Osteocyte (in vitro differentiated cells): ENCODE data around the gene ZNF496. TPM values are rescaled to one million over a fixed set of nuclear protein-coding genes. Genes with fewer than 3 reads are reported as not detected.
"Not testable (repeated sequence)": the region's sequence is repeated elsewhere in the genome, so short reads cannot be mapped to it uniquely, and the experiment has no call there.

Source experiments
- DNase-seq: peaks from one replicate; pipeline ENCODE4 v3.0.0; 2021; ENCODE audit warnings: mixed read lengths; ENCODE audit not compliant: unreplicated experiment; ENCODE audit errors: extremely low spot score
- H3K27ac Mint-ChIP-seq: one replicate; pipeline ENCODE4 v1.8.0; 2021; ENCODE audit warnings: mild to moderate bottlenecking, mixed read lengths; ENCODE audit not compliant: unreplicated experiment
- H3K27me3 Mint-ChIP-seq: one replicate; pipeline ENCODE4 v1.8.0; 2021; ENCODE audit warnings: mixed read lengths; ENCODE audit not compliant: unreplicated experiment
- H3K36me3 Mint-ChIP-seq: one replicate; pipeline ENCODE4 v1.8.0; 2021; ENCODE audit warnings: mixed read lengths; ENCODE audit not compliant: unreplicated experiment
- H3K4me1 Mint-ChIP-seq: one replicate; pipeline ENCODE4 v1.8.0; 2021; ENCODE audit warnings: mixed read lengths; ENCODE audit not compliant: unreplicated experiment
- H3K4me3 Mint-ChIP-seq: one replicate; pipeline ENCODE4 v1.8.0; 2021; ENCODE audit warnings: mild to moderate bottlenecking, moderate library complexity, mixed read lengths; ENCODE audit not compliant: unreplicated experiment
- H3K9me3 Mint-ChIP-seq: one replicate; pipeline ENCODE4 v1.8.0; 2021; ENCODE audit warnings: mixed read lengths; ENCODE audit not compliant: unreplicated experiment
- long read RNA-seq: library from polyadenylated mRNA; unstranded; transcript quantifications from one replicate; pipeline ENCODE4 v2.0.0, GENCODE V29; 2021
- total RNA-seq: library from RNA; stranded (reverse); gene quantifications from 2 replicates; pipeline ENCODE4 v1.2.1, GENCODE V29; 2021
- TF ChIP-seq, protein P1 (sequence below): fragments of 200-600 bp; sonication (generic); IDR thresholded peaks from 2 replicates; pipeline ENCODE4 v1.5.0; 2021; ENCODE audit warnings: antibody characterized with exemption, mild to moderate bottlenecking, moderate library complexity

The ZNF496 gene
- total RNA-seq = 39.8 and 43.0 TPM in 2 replicates
- long read RNA-seq, partial matches to known transcripts = 2 of 21 reads
- long read RNA-seq, other reads (novel, unspliced or antisense) = 19 of 21 reads

DNA sequence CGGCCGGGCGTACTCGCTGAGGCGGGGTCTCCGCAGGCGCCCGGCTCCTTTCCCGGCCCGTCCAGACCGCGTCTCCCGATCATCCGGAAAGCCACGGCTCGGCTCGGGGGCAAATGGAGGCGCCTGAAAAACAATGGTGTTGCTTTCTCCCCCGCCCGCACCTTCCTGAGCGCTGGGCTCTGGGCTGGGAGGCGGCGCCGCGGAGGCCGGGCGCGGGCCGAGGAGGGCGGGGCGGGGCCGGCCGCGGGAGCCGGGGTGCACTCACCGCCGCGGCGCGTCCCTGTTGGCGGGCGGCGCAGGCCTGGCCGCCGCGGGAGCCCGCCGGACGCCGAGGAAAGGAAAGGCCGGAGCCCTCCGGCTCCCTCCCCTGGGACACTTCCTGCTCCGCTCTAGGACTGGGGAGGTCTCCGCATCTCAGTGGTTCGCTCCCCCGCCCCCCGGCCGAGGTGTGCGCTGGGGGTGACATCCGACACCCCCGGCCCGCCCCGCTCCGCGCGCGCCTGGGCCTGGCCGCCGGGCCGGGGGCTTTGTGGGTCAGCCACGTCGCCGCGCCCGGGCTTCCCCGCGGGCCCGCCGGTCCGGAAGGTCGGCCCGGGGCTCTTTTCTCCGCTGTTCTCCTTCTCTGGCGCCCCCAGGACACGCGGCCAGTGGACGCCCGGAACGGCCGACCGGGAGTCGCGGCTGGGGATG, at the start of gene ZNF496:
ZNF496 (minus strand) TSS at position 343 of the 690 bp plus-strand sequence. CDS start 2,289 bp downstream, outside the sequence.
- H3K4me3 Mint-ChIP-seq = peak within 1 kb of the TSS; percentile 82
- peaks cover 49% of the 10 kb centered on the region for H3K4me1 Mint-ChIP-seq
- peak; percentile 93 for DNase-seq
- H3K27ac Mint-ChIP-seq = peak within 1 kb of the TSS; percentile 89
- H3K36me3 Mint-ChIP-seq = peaks cover 7% of the 10 kb centered on the region
- H3K27me3 Mint-ChIP-seq = no peaks in the 10 kb centered on the region
- TF ChIP-seq, protein P1, sequence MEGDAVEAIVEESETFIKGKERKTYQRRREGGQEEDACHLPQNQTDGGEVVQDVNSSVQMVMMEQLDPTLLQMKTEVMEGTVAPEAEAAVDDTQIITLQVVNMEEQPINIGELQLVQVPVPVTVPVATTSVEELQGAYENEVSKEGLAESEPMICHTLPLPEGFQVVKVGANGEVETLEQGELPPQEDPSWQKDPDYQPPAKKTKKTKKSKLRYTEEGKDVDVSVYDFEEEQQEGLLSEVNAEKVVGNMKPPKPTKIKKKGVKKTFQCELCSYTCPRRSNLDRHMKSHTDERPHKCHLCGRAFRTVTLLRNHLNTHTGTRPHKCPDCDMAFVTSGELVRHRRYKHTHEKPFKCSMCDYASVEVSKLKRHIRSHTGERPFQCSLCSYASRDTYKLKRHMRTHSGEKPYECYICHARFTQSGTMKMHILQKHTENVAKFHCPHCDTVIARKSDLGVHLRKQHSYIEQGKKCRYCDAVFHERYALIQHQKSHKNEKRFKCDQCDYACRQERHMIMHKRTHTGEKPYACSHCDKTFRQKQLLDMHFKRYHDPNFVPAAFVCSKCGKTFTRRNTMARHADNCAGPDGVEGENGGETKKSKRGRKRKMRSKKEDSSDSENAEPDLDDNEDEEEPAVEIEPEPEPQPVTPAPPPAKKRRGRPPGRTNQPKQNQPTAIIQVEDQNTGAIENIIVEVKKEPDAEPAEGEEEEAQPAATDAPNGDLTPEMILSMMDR = peak; percentile 12
- H3K9me3 Mint-ChIP-seq = no peaks in the 10 kb centered on the region

DNA sequence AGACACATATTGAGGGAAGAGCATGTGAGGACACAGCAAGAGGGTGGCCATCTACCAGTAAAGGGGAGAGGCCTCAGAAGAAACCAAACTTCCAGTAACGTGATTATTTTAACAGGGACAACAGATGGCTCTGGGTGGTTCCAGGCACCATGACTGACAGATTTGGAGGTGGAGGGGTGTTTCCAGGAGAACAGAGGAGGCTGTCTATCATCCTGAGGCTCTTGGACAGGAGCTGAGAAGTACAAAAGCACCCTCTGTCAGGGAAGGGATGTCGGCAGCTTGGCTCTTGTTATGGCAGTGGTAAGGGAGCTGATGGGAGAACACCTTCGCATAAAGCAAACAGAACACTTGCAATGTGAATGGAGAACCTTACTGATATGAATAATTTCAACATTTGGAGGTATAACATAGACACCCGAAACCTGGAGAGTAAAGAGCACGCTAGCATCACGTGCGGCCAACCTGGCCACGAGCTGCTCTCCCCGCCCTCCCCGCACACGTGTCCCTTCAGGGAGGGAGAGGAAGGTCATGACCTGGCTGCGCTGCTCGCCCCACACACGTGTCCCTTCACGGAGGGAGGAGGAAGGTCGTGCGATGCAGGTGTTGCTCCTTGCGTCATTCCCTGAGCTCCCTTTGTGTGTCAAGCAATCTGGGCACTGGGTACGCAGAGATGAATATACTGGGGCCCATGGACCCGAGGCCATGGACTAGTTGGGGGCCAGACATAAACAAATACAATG, 46.8 kb upstream of the ZNF496 start:
- Mint-ChIP-seq H3K4me3 (no peak overlapping the region), H3K27ac (no peak overlapping the region), H3K27me3 (peaks cover 24% of the 10 kb centered on the region), H3K9me3 (peaks cover 7% of the 10 kb centered on the region), H3K4me1 (peaks cover 4% of the 10 kb centered on the region), H3K36me3 (no peaks in the 10 kb centered on the region)
- DNase-seq = no peak
- TF ChIP-seq, protein P1 = no peak

DNA sequence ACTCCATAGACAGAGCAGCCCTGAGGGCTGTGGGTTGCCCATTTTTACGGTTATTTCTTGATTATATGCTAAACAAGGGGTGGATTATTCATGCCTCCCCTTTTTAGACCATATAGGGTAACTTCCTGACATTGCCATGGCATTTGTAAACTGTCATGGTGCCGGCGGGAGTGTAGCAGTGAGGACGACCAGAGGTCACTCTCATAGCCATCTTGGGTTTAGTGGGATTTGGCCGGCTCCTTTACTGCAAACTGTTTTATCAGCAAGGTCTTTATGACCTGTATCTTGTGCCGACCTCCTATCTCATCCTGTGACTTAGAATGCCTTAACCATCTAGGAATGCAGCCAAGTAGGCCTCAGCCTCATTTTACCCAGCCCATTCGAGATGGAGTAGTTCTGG, 46.0 kb upstream of the ZNF496 start:
- not testable (repeated sequence) for H3K4me1 Mint-ChIP-seq, H3K36me3 Mint-ChIP-seq, H3K4me3 Mint-ChIP-seq, H3K9me3 Mint-ChIP-seq, H3K27ac Mint-ChIP-seq, DNase-seq
- H3K27me3 Mint-ChIP-seq = peaks cover 24% of the 10 kb centered on the region

DNA sequence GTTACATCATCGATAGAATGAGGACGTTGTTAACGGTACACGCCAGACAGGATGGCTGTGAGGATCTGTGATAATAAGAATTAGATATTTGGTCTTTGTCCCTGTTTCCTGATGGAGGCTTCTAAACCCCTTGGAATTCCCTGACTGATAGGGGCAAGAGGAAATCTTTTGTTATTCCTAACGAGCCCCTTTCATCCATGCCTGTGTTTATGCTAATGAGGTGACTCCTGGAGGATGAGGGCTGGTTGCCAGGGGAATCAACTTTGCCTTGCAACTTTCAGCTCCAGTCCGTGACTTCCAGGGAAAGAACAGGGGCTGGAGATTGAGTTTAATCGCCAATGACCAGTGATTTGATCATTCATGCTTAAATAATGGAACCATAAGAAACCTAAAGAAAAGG, 45.0 kb upstream of the ZNF496 start:
- Mint-ChIP-seq H3K9me3 (peaks cover 7% of the 10 kb centered on the region), H3K27ac (no peak overlapping the region), H3K27me3 (peaks cover 24% of the 10 kb centered on the region), H3K36me3 (no peaks in the 10 kb centered on the region), H3K4me1 (peaks cover 7% of the 10 kb centered on the region), H3K4me3 (no peak overlapping the region)
- DNase-seq = no peak
- TF ChIP-seq, protein P1 = no peak

DNA sequence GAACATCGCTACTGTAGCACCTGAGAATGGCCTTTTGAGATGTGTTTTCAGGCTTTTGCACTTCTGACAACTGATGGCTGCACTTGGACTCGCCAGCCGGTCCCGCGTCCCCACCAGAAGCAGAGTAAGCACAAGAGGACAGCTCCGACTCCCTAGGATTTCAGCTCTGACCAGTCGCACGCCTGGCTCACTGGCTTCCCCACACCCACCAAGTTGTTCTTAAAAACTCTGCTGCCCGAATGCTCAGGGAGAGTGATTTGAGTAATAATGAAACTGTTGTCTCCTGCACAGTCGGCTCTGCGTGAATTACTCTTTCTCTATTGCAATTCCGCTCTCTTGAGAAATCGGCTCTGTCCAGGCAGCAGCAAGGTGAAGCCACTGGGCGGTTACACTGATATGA, 44.1 kb upstream of the ZNF496 start:
- Mint-ChIP-seq H3K27me3 (peaks cover 24% of the 10 kb centered on the region), H3K36me3 (no peaks in the 10 kb centered on the region), H3K9me3 (peaks cover 7% of the 10 kb centered on the region), H3K4me3 (no peak overlapping the region), H3K4me1 (peaks cover 7% of the 10 kb centered on the region), H3K27ac (no peak overlapping the region)
- TF ChIP-seq, protein P1 = no peak
- no peak for DNase-seq

DNA sequence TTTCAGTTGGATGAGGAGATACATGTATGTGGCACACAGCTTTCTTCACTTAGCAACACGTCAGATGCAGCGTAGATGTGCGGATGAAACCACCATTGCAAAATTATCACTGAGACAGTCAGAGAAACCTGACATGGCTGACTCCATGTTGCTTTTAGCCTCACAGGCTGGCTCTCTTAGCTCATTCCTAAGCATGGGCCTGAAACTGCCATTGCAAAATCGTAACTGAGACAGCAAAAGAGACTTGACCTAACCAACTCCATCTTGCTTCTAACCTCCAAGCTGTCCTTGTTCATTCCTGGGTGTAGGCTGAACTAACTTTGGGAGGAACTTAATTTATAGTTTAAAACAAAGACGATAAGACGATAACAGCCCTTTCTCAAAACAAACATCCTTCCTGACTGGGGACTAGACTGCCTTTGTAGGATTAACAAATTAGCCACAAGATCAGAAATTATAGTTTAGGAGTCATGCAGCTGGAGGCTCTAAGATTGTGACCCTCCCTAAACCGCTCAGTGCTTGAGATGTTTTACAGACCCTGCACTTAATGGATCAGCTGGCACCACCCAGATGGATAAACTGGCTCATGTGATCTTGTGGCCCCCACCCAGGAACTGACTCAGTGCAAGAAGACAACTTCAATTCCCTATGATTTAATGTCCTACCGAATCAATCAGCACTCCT, 43.1 kb upstream of the ZNF496 start:
- not testable (repeated sequence) for H3K4me1 Mint-ChIP-seq, H3K9me3 Mint-ChIP-seq, H3K27ac Mint-ChIP-seq, H3K4me3 Mint-ChIP-seq, DNase-seq, H3K36me3 Mint-ChIP-seq
- H3K27me3 Mint-ChIP-seq = peaks cover 24% of the 10 kb centered on the region
